DMS53 (cell line): ENCODE results near the gene RYR3.

Experiments
- DNase-seq: peaks from one replicate; lab custom pipeline; 2025; lab: John Stamatoyannopoulos, UW

RYR3 gene

DNA sequence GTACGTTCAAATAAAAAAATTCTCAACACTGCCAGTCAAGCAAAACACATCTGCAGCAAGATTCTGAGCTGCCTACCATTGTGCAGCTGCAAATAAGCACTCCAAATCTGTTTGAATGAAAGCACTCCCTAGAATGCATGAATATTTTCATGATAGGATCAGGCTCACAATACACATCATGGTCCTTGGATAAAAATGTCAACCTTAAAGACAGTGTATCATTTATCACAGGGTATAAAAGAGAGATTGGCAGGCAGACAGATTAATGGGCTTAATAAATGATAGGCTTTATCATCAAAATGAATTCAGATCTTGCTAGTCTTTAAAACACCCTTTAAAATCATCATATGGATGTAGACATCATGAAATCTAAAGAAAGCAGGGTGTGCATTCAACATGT, 9.2 kb downstream of the RYR3 start:
- no peak for DNase-seq

DNA sequence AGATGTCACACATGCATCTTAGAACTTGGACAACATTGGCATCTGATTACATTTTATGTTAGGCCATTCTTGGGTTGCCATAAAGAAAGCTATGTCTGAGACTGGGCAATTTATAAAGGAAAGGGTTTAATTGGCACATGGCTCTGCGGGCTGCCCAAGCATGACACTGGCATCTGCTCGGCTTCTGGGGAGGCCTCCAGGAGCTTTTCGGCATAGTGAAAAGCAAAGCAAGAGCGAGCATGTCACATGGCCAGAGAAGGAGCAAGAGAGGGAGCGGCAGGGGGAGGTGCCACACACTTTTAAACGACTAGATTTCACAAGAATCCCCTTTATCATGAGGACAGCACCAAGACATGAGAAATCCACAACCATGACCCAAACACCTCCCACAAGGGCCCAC, 11.3 kb downstream of the RYR3 start:
- no peak for DNase-seq

DNA sequence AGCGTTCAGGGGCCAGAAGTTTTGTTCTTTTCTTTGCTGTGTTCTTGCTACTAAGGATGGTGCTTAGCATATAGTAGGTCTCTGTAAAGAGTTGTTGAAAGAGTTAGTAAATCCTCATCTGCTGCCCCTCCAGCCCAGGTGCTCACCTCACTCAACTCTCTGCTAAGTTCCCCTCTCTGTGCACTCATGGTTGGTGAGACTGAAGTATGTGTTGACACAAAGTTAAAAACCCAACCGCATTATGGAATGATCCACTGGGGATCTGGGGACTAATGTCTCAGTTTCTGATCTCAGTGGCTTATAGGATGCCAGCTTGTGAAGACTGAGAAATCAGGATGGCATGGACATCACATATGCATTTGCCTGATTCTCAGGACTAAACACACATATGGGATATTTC, 13.8 kb downstream of the RYR3 start:
- no peak for DNase-seq

DNA sequence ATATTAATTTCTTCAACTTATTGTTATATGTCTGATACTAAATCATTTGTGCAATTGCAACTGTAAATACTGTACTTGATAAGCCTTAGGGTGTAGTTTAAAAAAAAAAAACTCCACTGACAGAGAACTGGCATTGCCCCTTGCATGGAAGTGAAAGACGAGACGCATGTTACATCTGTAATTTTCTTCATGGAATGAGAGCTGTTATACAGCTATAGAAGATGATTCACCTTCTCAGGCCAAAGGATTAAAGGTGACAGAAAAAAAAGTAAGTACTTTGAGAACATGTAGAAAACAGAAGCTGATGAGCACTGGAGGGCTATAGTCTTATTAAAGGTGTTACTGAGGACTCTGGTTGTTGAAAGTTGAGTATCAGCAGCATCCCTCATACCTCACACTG, 16.1 kb downstream of the RYR3 start:
- DNase-seq, result no peak

DNA sequence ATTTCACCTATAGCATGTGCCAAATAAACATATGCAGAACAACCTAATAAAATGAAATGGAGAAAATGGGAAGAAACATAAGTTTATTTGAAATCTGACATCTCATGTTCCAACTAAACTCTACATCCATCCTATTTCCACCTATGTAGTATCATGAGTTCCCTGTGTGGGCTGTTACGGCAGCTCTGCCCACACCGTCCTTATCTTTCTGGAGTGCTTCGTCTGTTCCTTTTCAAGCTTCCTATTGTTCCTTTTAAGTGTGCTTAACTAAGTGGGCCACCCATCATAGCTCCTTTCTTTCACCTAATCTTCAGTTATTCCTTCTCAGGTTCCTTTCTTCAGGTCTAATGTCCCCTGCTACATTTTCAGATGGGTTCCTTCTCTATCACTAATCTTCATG, 17.3 kb downstream of the RYR3 start:
- no peak for DNase-seq

DNA sequence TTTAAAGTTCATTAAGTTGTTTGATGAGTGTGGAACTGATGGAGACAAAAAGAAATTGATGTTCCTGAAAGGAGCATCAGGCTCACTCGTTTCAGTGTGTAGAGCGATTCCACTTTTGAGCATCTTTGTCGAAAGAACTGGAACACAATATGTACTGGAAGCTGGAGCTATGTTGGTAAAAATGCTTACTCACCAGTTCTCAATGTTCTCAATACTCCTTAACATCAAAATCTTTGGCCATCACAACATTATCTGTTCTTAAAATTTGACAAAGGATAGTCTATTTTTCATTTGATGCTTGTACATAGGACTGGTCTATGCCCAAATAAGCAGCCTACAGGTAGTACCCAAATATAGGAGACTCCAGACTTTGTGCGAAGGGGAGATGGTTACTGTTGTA, 18.7 kb downstream of the RYR3 start:
- DNase-seq, result no peak

DNA sequence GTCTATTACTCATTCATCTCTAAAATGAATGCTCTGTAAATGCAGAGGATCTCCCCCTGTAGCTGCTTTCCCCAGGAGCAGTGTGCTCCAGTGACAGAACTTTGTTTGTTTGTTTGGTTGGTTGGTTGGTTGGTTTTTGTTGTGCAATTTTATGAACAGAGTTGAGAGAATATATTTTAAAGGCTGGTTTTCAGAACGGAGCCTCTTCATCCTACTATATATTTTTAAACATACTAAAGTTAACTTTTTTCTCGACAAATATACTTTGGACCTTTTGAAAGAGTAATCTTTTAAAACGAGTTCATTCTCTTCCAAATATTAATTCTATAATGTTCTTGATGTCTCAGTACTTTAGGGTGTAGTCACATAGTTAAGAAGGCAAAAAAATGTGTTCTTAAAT, 20.2 kb downstream of the RYR3 start:
- DNase-seq, result no peak

DNA sequence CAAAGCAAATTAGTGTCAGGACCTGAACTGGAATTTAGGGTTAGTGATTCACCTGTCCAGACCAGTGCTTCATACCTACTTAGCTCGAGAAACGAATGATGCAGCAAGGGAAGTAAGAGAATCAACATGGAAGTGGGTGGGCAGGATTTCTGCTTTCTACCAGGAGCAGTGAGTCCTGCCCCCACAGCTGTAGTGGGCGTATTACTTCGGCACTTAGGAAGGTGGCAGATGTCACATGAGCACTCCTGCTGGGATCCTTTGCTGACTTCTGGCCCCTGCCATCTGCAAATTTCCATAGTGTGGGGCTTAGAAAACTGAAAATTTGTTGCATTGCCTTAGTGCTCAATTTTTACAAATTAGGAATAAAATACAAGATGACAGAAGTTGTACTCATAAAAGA, 31.2 kb downstream of the RYR3 start:
- DNase-seq, result no peak

DNA sequence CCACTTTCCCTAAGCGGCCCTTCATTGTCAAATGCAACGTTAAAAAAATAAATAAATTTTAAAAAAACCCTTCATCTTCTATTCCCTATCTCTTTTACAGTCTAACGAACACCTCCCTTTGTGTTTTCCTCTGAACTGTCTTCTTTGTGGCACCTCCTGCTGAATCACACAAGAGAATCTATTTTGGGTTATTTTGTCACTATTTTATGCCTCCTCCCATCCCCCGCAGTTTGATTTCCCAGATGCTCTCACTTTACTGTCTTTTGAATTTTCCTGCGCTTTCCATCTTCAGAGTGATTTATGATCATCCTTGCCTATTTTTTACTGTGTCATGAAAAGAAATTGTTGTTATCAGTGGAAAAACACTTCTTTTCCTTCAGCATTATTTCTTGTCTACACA, 32.5 kb downstream of the RYR3 start:
- no peak for DNase-seq

DNA sequence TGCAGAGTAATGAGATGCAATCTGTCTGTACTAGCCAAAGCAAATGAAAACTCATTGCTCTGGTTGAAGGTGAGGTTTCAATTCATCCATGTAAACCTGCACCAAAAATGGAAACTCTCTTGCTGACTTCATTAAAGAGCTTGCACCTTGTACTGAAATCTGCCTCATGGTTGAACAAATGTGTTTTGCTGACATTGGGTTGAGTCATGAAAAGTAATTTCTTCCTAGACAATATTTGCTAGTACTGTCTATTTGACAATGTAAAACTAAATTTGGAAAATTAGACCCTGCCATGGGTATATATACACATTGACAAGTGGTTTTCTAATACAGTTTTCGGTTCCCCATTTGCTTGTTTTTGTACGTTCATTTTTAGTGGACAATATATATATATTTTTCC, 33.3 kb downstream of the RYR3 start:
- no peak for DNase-seq

DNA sequence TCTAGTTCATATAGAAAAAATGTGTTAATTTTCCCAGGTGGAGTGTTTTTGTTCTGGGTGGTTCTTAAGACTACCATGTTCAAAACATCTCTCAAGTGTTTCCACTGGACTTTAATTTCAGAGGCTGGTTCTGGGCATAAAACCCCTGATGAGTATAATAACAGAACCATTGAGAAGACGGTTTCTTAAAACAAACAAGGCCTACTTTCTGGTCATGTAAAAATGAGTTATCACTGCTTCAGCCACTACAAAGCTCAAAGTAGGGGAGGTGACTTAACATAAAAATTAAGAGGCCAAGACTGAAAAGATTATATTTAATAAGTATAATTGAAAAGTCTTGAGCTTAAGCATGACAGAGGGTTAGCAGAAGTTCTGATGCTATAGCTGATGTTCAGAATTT, 33.8 kb downstream of the RYR3 start:
- no peak for DNase-seq

DNA sequence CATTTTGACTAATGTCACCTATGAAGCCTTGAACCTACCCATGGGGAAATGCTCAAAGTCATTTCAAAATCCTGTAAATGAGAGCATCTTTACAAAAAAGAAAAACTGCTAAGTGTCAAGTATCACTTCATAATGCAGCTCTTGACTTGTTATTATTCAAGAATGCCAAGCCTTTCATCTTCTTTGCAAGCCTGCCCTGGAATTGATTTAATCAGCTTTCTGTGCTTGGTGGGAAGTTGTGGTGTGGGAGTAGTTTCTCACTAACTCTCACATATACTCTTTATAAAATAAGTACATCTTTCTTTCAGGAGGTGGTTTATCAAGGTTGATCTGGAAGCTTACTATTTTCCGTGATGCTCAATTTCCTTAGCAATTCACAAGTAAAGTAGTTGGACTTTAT, 43.6 kb downstream of the RYR3 start:
- no peak for DNase-seq

DNA sequence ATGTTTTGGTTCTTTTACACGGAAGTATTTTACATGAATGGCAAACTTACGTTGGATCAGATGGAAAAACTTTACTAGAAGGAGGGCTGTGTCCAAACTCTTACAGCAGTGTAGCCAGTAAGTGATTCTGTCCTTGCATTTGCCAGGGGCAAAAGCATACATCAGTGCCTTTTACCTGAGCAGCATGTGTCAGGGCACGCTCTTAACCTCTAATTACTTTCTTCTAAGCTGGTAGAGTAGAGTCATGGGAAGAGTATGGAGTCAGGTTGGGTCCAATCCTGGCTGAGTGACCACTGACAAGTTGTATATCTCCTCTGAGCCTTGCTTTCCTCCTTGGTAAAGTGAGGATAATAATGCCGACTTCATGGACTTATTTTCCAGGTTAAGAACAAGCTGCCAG, 47.1 kb downstream of the RYR3 start:
- DNase-seq, result no peak

DNA sequence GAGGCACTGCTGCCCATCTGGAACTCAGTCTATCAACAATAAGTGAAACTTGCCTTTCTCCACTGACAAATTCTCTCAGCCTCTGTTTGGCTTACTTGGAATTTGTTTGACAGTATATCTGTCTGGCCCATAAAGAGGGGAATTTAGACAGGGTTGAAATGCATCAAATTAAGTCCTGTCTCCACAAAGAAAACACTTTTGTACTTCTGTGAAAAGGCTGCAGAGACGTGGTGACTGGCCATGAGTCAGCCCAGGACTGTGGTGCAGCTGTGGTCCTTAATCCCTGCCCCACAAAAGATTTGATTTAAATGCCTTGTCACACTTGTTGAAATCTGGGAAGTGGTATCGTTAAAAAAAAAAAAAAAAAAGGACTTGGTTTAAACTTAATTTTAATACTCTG, 47.5 kb downstream of the RYR3 start:
- no peak for DNase-seq

DNA sequence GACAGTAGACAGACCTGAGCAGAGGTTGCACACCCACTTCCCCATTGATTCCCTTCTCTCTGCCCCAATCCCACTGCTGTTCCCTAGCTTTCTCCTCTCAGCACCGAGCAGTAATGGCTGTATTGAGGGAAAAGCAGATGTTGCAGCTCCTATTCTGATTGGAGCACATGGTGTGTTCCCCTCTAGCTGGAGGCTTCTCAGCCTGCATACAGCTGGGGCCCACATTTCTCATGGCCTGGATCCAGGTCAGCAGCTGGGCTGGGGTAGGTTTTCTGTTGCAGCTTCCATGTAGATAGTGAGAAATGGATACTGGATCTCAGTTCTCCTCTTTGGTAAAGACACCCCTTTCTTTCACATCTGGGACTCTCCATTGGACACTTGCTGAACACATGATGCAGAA, 50.1 kb downstream of the RYR3 start:
- no peak for DNase-seq

DNA sequence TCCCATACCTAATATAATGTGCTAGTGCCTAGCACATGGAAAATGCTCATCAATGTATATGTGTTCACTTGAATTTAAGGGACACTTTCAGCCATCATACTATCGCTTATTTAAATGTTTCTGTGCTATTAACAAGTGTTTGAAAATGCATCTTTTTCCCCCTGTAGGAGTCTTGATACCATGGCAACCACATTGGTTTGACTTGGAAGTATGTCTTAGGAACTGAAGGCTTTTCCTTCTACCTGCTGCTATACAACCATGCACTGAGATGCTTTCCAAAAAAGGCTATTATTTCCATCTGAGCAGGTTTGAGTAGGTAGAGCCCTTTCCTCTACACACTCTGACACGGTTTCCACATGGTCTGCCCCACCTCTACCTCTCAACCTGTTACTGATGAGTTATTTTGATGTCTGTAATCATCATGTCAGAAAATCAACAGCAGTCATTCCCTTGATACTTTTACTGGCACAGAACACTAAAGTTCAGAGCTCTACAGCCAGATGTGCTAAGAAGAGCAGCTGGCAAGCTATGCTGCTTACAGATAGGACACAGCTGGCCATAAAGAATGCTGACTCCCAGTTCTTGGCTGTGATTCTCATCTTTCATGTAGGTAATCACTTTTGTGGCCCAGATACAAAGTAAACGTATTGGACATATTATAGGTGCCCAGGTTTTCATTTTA, 59.3 kb downstream of the RYR3 start:
- no peak for DNase-seq

DNA sequence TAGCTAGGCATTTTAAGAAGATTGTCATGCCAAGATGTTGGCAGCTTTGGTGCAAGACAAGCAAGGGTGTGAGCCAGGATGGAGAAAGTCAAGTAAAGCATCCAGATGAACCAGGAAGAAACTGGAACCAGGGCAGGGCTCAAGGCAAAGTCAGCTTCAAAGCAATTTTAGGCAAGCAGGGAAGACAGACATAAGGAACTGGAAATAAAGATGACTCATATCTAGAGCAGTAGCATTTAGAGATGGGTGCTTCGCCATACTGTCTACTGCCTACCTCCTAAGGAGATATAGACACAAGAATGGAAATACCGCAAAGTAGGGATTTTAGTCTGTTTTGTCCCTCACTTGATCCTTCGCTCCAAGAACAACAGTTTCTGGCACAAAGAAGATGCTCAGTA, 59.9 kb downstream of the RYR3 start:
- no peak for DNase-seq

DNA sequence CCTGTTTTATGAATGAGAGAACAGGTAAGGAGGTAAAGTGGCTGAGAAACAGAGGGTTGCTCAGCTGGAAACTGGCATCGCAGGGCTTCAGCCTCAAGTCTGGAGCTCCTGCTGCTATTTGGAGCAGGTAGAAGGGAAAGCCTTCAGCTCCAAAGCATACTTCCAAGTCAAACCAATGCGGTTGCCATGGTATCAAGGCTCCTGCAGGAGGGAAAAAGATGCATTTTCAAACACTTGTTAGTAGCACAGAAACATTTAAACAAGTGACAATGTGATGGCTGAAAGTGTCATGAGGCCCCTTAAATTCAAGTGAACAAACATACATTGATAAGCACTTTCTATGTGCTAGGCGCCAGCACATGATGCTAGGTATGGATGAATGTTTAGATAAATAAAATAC, 60.4 kb downstream of the RYR3 start:
- DNase-seq, result no peak

DNA sequence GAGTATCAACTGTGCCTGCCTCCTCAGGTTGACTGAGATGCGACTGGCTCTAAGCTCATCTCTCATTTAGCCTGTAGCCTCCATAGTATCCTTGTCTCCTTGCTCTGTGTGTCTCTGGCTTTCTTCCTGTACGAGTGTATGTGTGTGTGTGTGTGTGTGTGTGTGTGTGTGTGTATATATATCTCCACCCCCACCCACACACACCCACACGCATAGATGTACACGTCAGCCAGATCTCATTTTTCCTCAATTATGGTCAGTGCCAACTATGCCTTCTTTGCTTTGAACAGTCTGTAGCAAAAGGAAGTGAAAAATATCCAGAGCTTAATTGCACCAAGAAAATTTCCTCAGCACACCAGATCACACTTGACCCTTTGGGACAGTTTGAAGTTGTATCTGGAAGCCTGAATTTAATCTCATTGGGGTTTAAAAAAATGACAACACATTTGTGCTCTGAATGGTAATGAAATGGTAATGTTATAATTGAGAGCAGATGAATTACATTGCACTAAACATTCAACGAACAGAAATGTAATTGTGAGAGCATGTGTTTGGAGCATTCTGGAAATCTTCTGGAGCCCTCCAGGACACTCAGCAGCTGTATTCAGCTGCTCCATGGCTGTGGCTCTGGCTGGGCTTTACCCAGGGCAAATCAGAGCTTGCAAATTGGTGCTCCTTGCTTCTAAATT, 63.6 kb downstream of the RYR3 start:
- no peak for DNase-seq

DNA sequence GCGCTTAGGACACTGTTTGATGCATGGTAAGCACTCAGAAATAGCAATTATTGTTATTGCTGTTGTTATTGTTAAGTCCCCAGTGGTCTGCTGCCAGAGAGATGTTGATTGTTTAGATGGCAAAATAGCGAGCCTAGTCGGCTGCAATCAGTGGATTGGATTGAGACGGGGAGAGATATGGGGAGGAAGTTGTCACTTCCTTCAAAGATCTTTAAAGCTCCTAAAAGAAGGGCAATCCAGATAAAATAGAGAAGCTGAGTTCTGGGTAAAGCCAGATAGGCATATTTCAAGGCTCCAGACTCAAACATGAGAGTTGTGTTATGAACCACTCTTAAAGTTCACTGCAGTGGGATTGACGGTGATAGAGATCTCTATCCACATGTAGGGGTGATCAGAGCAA, 64.5 kb downstream of the RYR3 start:
- no peak for DNase-seq

DNA sequence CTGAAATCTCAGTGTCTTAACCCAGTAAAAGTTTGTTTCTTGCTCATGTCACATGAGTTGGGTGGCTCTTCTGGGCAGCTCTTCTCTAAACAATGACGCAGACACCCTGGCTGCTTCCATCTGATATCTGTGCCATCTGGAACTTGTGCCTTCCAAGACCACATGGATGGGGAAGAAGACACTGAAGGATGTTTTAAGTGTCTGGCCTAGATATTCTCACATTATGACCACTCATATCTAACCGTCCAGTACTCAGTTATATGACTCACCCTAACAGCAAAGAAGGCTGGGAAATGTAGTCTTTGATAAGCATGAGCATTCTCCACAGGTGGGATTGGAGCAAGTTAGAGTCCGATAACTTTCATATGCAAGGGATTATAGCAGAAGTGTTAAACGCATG, 66.4 kb downstream of the RYR3 start:
- no peak for DNase-seq

DNA sequence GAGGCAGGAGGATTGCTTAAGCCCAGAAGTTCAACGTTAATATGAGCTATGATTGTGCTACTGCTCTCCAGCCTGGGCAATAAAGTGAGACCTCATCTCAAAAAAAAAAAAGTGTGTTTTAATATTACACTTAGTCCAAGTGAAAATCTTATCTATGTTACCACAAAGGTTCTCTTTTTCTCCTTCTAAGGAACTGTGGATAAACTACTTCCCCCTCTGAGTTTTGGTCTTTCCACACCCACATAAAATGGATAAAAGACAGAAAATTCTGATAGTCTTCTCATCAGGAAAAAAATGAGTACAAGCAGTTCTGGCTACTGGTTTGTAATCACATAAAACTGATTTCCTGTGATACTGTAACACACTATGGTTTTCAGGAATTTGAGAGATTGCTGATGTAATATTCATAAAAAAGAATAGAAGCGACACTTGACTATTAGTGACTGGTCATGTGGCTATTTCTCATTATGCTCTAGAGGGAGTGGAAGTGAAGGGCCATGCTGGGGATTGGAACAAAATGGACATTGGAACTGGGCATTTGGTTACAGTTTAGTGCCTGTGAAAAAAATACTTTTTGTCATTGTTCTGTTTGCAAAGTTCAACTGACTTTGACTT, 68.2 kb downstream of the RYR3 start:
- no peak for DNase-seq

DNA sequence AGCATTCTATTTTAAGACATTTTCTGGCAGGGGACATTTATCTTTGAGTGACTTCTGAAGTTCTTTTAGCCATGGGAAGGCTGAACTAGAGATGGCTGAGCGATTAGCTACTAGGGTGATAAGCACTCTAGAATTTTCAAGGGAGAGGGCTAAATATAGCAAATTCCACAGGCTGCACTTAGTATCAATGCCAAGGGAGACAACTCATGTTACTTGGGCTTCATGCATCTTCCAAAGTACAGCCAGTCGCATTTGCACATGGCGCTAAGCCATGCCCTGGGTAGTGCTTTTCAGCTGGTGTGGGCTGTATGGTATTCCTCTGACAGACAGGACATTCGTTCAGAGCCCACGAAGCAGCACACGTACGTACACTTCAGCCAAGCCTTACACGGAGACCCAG, 69.6 kb downstream of the RYR3 start:
- DNase-seq, result no peak

DNA sequence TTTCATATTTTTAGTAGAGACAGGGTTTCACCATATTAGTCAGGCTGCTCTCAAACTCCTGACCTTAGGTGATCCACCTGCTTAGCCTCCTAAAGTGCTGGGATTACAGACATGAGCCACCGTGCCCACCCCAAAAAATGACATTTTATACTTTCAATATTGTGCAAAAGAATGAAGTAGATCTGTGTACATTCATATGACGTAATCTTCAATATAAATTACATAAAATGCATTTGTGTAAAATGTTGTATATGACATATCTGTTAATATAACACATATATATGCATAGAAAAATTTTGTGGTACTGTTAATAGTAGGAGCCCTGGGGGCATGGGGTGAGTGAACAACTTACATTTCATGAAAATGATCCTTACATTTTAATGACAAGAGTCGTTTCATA, 71.7 kb downstream of the RYR3 start:
- DNase-seq, result no peak
